H9 (cell line): ENCODE results near the gene SHANK1. TPM values are rescaled to one million over a fixed set of nuclear protein-coding genes. Genes with fewer than 3 reads are reported as not detected.
A peak's percentile ranks its signal among the peaks of the same experiment; 100 is the strongest.

ENCODE experiments used
- DNase-seq: peaks from one replicate; pipeline ENCODE4 v3.0.0-alpha.2; 2017
- H2AFZ ChIP-seq: one replicate; pipeline ENCODE4 v1.6.1; 2013; ENCODE audit warnings: mild to moderate bottlenecking, low read length, control low read depth, moderate library complexity
- H2AK5ac ChIP-seq: 2 replicates; pipeline ENCODE4 v1.6.1; 2013; ENCODE audit warnings: low read length, control low read depth, mixed read lengths; ENCODE audit not compliant: insufficient read length
- H2BK120ac ChIP-seq: one replicate; pipeline ENCODE4 v1.6.1; 2013; ENCODE audit warnings: low read depth, mild to moderate bottlenecking, low read length, control low read depth, inconsistent platforms; ENCODE audit not compliant: poor library complexity, severe bottlenecking
- H2BK12ac ChIP-seq: 2 replicates; pipeline ENCODE4 v1.6.1; 2013; ENCODE audit warnings: low read length, control low read depth, mixed read lengths, low read depth; ENCODE audit not compliant: insufficient read length
- H2BK15ac ChIP-seq: 2 replicates; pipeline ENCODE4 v1.6.1; 2013; ENCODE audit warnings: low read depth, low read length, control low read depth
- H2BK20ac ChIP-seq: one replicate; pipeline ENCODE4 v1.6.1; 2013; ENCODE audit warnings: low read depth, mild to moderate bottlenecking, low read length, control low read depth, inconsistent platforms; ENCODE audit not compliant: poor library complexity, severe bottlenecking
- H2BK5ac ChIP-seq: 2 replicates; pipeline ENCODE4 v1.6.1; 2013; ENCODE audit warnings: low read length, control low read depth, mixed read lengths; ENCODE audit not compliant: insufficient read length
- H3K14ac ChIP-seq: 2 replicates; pipeline ENCODE4 v1.6.1; 2013; ENCODE audit warnings: low read length, control low read depth; ENCODE audit not compliant: insufficient read depth
- H3K18ac ChIP-seq: 2 replicates; pipeline ENCODE4 v1.6.1; 2013; ENCODE audit warnings: low read depth, mild to moderate bottlenecking, mixed read lengths, low read length, control low read depth; ENCODE audit not compliant: insufficient read length
- H3K23ac ChIP-seq: 2 replicates; pipeline ENCODE4 v1.6.1; 2013; ENCODE audit warnings: low read length, control low read depth, mixed read lengths, low read depth; ENCODE audit not compliant: insufficient read length
- H3K23me2 ChIP-seq: 2 replicates; pipeline ENCODE4 v1.6.1; 2013; ENCODE audit warnings: low read depth, mild to moderate bottlenecking, mixed read lengths, low read length, control low read depth; ENCODE audit not compliant: insufficient read length, poor library complexity, severe bottlenecking
- H3K27ac ChIP-seq: 2 replicates; pipeline ENCODE4 v1.5.1; 2013; ENCODE audit warnings: low read length, control low read depth, mixed read lengths, low read depth; ENCODE audit not compliant: insufficient read length
- H3K27me3 ChIP-seq: 2 replicates; pipeline ENCODE4 v1.6.1; 2013; ENCODE audit warnings: low read length, control low read depth, inconsistent platforms; ENCODE audit not compliant: insufficient read depth
- H3K4ac ChIP-seq: 2 replicates; pipeline ENCODE4 v1.6.1; 2013; ENCODE audit warnings: low read depth, mild to moderate bottlenecking, control low read depth, inconsistent platforms, low read length, moderate library complexity
- H3K4me1 ChIP-seq: 2 replicates; pipeline ENCODE4 v1.6.1; 2013; ENCODE audit warnings: low read length, control low read depth, inconsistent platforms; ENCODE audit not compliant: insufficient read depth
- H3K4me2 ChIP-seq: 2 replicates; pipeline ENCODE4 v1.6.1; 2013; ENCODE audit warnings: low read length, control low read depth, mixed read lengths; ENCODE audit not compliant: insufficient read length, insufficient read depth
- H3K56ac ChIP-seq: 2 replicates; pipeline ENCODE4 v1.6.1; 2013; ENCODE audit warnings: low read depth, mild to moderate bottlenecking, mixed read lengths, low read length, control low read depth; ENCODE audit not compliant: insufficient read length
- H3K79me1 ChIP-seq: 2 replicates; pipeline ENCODE4 v1.6.1; 2013; ENCODE audit warnings: low read depth, mild to moderate bottlenecking, moderate library complexity, low read length, control low read depth, inconsistent platforms; ENCODE audit not compliant: insufficient read depth, poor library complexity, severe bottlenecking
- H3K79me2 ChIP-seq: 2 replicates; pipeline ENCODE4 v1.6.1; 2013; ENCODE audit warnings: low read length, control low read depth, inconsistent platforms; ENCODE audit not compliant: insufficient read depth
- H3K9ac ChIP-seq: 2 replicates; pipeline ENCODE4 v1.6.1; 2013; ENCODE audit warnings: low read length, control low read depth, mixed read lengths; ENCODE audit not compliant: insufficient read length; ENCODE audit errors: extremely low read depth
- H3K9me3 ChIP-seq: one replicate; pipeline ENCODE4 v1.6.1; 2013; ENCODE audit warnings: low read depth, low read length, inconsistent platforms; ENCODE audit not compliant: control insufficient read depth
- H3T11ph ChIP-seq: one replicate; pipeline ENCODE4 v1.6.1; 2013; ENCODE audit warnings: mild to moderate bottlenecking, low read length, control low read depth, inconsistent platforms
- H4K20me1 ChIP-seq: one replicate; pipeline ENCODE4 v1.6.1; 2013; ENCODE audit not compliant: control insufficient read depth, insufficient read length, insufficient read depth
- H4K5ac ChIP-seq: 2 replicates; pipeline ENCODE4 v1.6.1; 2013; ENCODE audit warnings: low read depth, mild to moderate bottlenecking, mixed read lengths, low read length, control low read depth; ENCODE audit not compliant: insufficient read length
- H4K8ac ChIP-seq: replicated peaks from 2 replicates; pipeline ENCODE4 v1.6.1; 2013; ENCODE audit warnings: low read length, control low read depth, mixed read lengths, low read depth; ENCODE audit not compliant: insufficient read length
- H4K91ac ChIP-seq: 2 replicates; pipeline ENCODE4 v1.6.1; 2013; ENCODE audit warnings: low read depth, mild to moderate bottlenecking, moderate library complexity, mixed read lengths, low read length, control low read depth; ENCODE audit not compliant: insufficient read length
- H3K27ac Mint-ChIP-seq, 3 experiments: 2 replicates in 2 of 3; 3 replicates in 1 of 3; pipeline ENCODE4 v1.8.0; 2020 to 2021; ENCODE audit warnings: mixed read lengths in 3 of 3, mild to moderate bottlenecking in 1 of 3, moderate library complexity in 1 of 3
- H3K27me3 Mint-ChIP-seq: 2 replicates; pipeline ENCODE4 v1.8.0; 2021; ENCODE audit warnings: low read depth, mild to moderate bottlenecking, moderate library complexity, mixed read lengths
- H3K36me3 Mint-ChIP-seq, 3 experiments: 2 replicates in 2 of 3; 3 replicates in 1 of 3; pipeline ENCODE4 v1.8.0; 2020 to 2021; ENCODE audit warnings: low read depth in 3 of 3, mixed read lengths in 3 of 3; ENCODE audit not compliant: insufficient read depth in 1 of 3
- H3K4me1 Mint-ChIP-seq, 2 experiments: 2 replicates each; pipeline ENCODE4 v1.8.0; 2020; ENCODE audit warnings: mixed read lengths in 2 of 2
- H3K4me3 Mint-ChIP-seq, 2 experiments: 2 replicates in 1 of 2; 3 replicates in 1 of 2; pipeline ENCODE4 v1.8.0; 2020 to 2021; ENCODE audit warnings: mild to moderate bottlenecking in 2 of 2, mixed read lengths in 2 of 2, moderate library complexity in 1 of 2
- H3K9me3 Mint-ChIP-seq, 2 experiments: 2 replicates in 1 of 2; 3 replicates in 1 of 2; pipeline ENCODE4 v1.8.0; 2020; ENCODE audit warnings: mild to moderate bottlenecking in 2 of 2, mixed read lengths in 2 of 2, moderate library complexity in 1 of 2
- CTCF ChIP-seq: fragments of 200-600 bp; sonication (generic); conservative IDR thresholded peaks from 3 replicates; pipeline ENCODE4 v1.8.0; 2021; ENCODE audit warnings: antibody characterized with exemption, mild to moderate bottlenecking
- WGBS: extraction: QIAGEN DNeasy Blood & Tissue Kit; methylation state at CpG from one replicate; pipeline ENCODE4 v1.1.7; 2013; ENCODE audit warnings: missing lambda C conversion rate, low lambda C conversion rate, mixed read lengths; ENCODE audit not compliant: insufficient read length; ENCODE audit errors: extremely low coverage; 5-methylcytosine and 5-hydroxymethylcytosine counted together
- total RNA-seq: library from RNA; stranded (reverse); gene quantifications from 2 replicates; pipeline ENCODE4 v1.2.1, GENCODE V29; 2021

Gene SHANK1
- total RNA-seq, 1 experiment from 2014 or later, result 1.7 TPM

DNA sequence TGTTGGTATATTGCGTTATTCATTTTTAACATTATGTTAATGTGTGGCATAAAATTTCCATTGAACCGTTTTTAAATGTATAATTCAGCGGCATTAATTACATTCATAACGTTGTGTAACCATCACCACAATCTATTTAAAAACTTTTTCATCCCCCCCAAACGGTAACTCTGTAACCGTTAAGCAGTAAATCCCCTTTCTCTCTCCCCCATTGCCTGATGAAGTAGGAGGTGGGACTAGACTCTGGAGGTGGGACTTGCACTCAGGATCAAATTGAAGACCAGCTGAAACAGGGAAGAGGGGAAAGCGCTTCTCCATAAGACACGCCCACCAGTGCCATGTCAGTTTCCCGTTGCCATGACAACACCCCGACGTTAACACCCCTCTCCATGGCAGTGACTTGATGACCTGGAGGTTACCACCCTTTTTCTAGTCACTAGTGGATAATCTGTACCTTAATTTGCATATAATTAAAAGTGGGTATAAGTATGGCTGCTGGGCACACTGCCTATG is 20.4 kb upstream of the SHANK1 start:
- no peak overlapping the region for H3K18ac ChIP-seq
- WGBS, result 100% methylated on average over 3 of the region's 11 CpGs
- H2BK12ac ChIP-seq, result no peak overlapping the region
- no peaks in the 10 kb centered on the region; a peak in 1 of 5 replicates for H3K9me3 Mint-ChIP-seq
- H3K23ac ChIP-seq, result no peak overlapping the region
- no peak overlapping the region for H2BK5ac ChIP-seq
- H3K27me3 Mint-ChIP-seq, result peaks cover 57% of the 10 kb centered on the region
- no peak overlapping the region for H4K8ac ChIP-seq
- H2BK120ac ChIP-seq, result no peak overlapping the region
- H2BK20ac ChIP-seq, result no peak overlapping the region
- H3K27me3 ChIP-seq, result no peaks in the 10 kb centered on the region
- H3K23me2 ChIP-seq, result no peaks in the 10 kb centered on the region
- H3K4me1 Mint-ChIP-seq, result peaks cover 4 to 8% of the 10 kb centered on the region in 2 experiments
- no peak overlapping the region for H2AK5ac ChIP-seq
- no peak for TF ChIP-seq CTCF
- H3K4me2 ChIP-seq, result no peak overlapping the region
- H3K56ac ChIP-seq, result no peak overlapping the region
- H3K36me3 Mint-ChIP-seq, result no peaks in the 10 kb centered on the region
- H3T11ph ChIP-seq, result no peak overlapping the region
- no peak overlapping the region for H2AFZ ChIP-seq
- H3K9ac ChIP-seq, result no peak overlapping the region
- no peak overlapping the region for H2BK15ac ChIP-seq
- peak; percentile 78 for DNase-seq
- H3K4ac ChIP-seq, result no peak overlapping the region
- no peaks in the 10 kb centered on the region for H3K4me1 ChIP-seq
- no peak overlapping the region for H4K91ac ChIP-seq
- no peak overlapping the region for H3K27ac ChIP-seq
- H3K14ac ChIP-seq, result no peak overlapping the region
- no peak overlapping the region for H3K27ac Mint-ChIP-seq
- no peaks in the 10 kb centered on the region for H3K79me2 ChIP-seq
- no peaks in the 10 kb centered on the region for H3K79me1 ChIP-seq
- H3K4me3 Mint-ChIP-seq, result no peak overlapping the region
- H4K5ac ChIP-seq, result no peak overlapping the region
- H4K20me1 ChIP-seq, result no peaks in the 10 kb centered on the region
- no peaks in the 10 kb centered on the region for H3K9me3 ChIP-seq
